ENCODE measurements around the gene KMO. TPM values are rescaled to one million over a fixed set of nuclear protein-coding genes. Genes with fewer than 3 reads are reported as not detected.

Gene KMO
- total RNA-seq, 1 experiment from 2014 or later = 0.29 TPM

- Histone ChIP-seq H3F3A (ENCODE audit: low read length, unreplicated experiment) (no peaks in the 10 kb centered on the region), H3K4me3 (ENCODE audit: low read length) (no peak overlapping the region), H2AFZ (ENCODE audit: low read length) (no peak overlapping the region), H3K4me1 (ENCODE audit: insufficient read depth, low read length) (peaks cover 10% of the 10 kb centered on the region; the same call in 1 of the 2 replicates), H3K9ac (ENCODE audit: low read length) (no peak overlapping the region), H3K27me3 (ENCODE audit: low read length) (no peaks in the 10 kb centered on the region), H3K9me2 (replicated peaks; ENCODE audit: low read length) (no peaks in the 10 kb centered on the region), H3K9me3 (ENCODE audit: low read length) (no peaks in the 10 kb centered on the region), H3K27ac (ENCODE audit: low read length) (no peak overlapping the region), H3K79me2 (ENCODE audit: low read length) (no peaks in the 10 kb centered on the region), H4K20me1 (ENCODE audit: low read length) (no peaks in the 10 kb centered on the region), H3K4me2 (ENCODE audit: low read length) (no peak overlapping the region), H3K36me3 (ENCODE audit: low read depth, low read length) (no peaks in the 10 kb centered on the region)
- DNase-seq = no peak
- ChIA-PET CTCF (no interaction called here), POLR2A (ENCODE audit: unreplicated experiment) (no interaction called here)
- TF ChIP-seq EZH2 (IDR thresholded peaks at IDR 0.05; ENCODE audit: low read length, unreplicated experiment) (no peak), EZH2phosphoT487 (IDR thresholded peaks at IDR 0.05; ENCODE audit: borderline replicate concordance, low read length) (no peak)
- BruUV-seq (replicated peaks) = no TSS peak
- intact Hi-C loops (cut with micrococcal nuclease) = no loop called here
- no peak for ATAC-seq
Measured at GRCh38 chr1:241560146-241560848, 28.1 kb downstream of the KMO start.

- no peaks in the 10 kb centered on the region for H3K27me3 ChIP-seq (ENCODE audit: low read length)
- no peaks in the 10 kb centered on the region for H3K36me3 ChIP-seq (ENCODE audit: low read depth, low read length)
- no peak overlapping the region for H3K9ac ChIP-seq (ENCODE audit: low read length)
- no peaks in the 10 kb centered on the region for H3K79me2 ChIP-seq (ENCODE audit: low read length)
- DNase-seq (no peak), ATAC-seq (no peak)
- H3K4me3 ChIP-seq (ENCODE audit: low read length) = no peak overlapping the region
- CTCF ChIA-PET = no interaction called here
- no peaks in the 10 kb centered on the region for H3F3A ChIP-seq (ENCODE audit: low read length, unreplicated experiment)
- peaks cover 10% of the 10 kb centered on the region; the same call in 1 of the 2 replicates for H3K4me1 ChIP-seq (ENCODE audit: insufficient read depth, low read length)
- no peak for TF ChIP-seq EZH2 (IDR thresholded peaks at IDR 0.05; ENCODE audit: low read length, unreplicated experiment)
- TF ChIP-seq CTCF (conservative IDR thresholded peaks at IDR 0.05; ENCODE audit: low read depth, low read length) = no peak
- no peak for TF ChIP-seq EZH2phosphoT487 (IDR thresholded peaks at IDR 0.05; ENCODE audit: borderline replicate concordance, low read length)
- H4K20me1 ChIP-seq (ENCODE audit: low read length) = no peaks in the 10 kb centered on the region
- H3K4me2 ChIP-seq (ENCODE audit: low read length) = no peak overlapping the region
- H2AFZ ChIP-seq (ENCODE audit: low read length) = no peak overlapping the region
- intact Hi-C loops (cut with micrococcal nuclease) = no loop called here
- no TSS peak for BruUV-seq (replicated peaks)
- H3K9me2 ChIP-seq (replicated peaks; ENCODE audit: low read length) = no peaks in the 10 kb centered on the region
- H3K9me3 ChIP-seq (ENCODE audit: low read length) = no peaks in the 10 kb centered on the region
- H3K27ac ChIP-seq (ENCODE audit: low read length) = no peak overlapping the region
- POLR2A ChIA-PET (ENCODE audit: unreplicated experiment) = no interaction called here
Measured at GRCh38 chr1:241560849-241561187, 28.6 kb downstream of the KMO start.

- intact Hi-C loops (cut with micrococcal nuclease) = no loop called here
- H3K4me1 ChIP-seq (ENCODE audit: insufficient read depth, low read length) = no peaks in the 10 kb centered on the region
- H3K4me3 ChIP-seq (ENCODE audit: low read length) = no peak overlapping the region
- no peaks in the 10 kb centered on the region for H3K9me2 ChIP-seq (replicated peaks; ENCODE audit: low read length)
- TF ChIP-seq CTCF (conservative IDR thresholded peaks at IDR 0.05; ENCODE audit: low read depth, low read length) (no peak), EZH2phosphoT487 (IDR thresholded peaks at IDR 0.05; ENCODE audit: borderline replicate concordance, low read length) (no peak), EZH2 (IDR thresholded peaks at IDR 0.05; ENCODE audit: low read length, unreplicated experiment) (no peak)
- H2AFZ ChIP-seq (ENCODE audit: low read length) = no peak overlapping the region
- ChIA-PET POLR2A (ENCODE audit: unreplicated experiment) (no interaction called here), CTCF (no interaction called here)
- BruUV-seq (replicated peaks) = no TSS peak
- DNase-seq (no peak), ATAC-seq (no peak)
- H3K79me2 ChIP-seq (ENCODE audit: low read length) = no peaks in the 10 kb centered on the region
- H3K27me3 ChIP-seq (ENCODE audit: low read length) = no peaks in the 10 kb centered on the region
- H3K36me3 ChIP-seq (ENCODE audit: low read depth, low read length) = no peaks in the 10 kb centered on the region
- H3K27ac ChIP-seq (ENCODE audit: low read length) = no peak overlapping the region
- H3F3A ChIP-seq (ENCODE audit: low read length, unreplicated experiment) = no peaks in the 10 kb centered on the region
- no peaks in the 10 kb centered on the region for H4K20me1 ChIP-seq (ENCODE audit: low read length)
- H3K9ac ChIP-seq (ENCODE audit: low read length) = no peak overlapping the region
- no peak overlapping the region for H3K4me2 ChIP-seq (ENCODE audit: low read length)
- H3K9me3 ChIP-seq (ENCODE audit: low read length) = no peaks in the 10 kb centered on the region
Measured at GRCh38 chr1:241569848-241570247, 37.7 kb downstream of the KMO start.
